Naive B cell (primary cell): ENCODE results near the gene RNF208. TPM values are rescaled to one million over a fixed set of nuclear protein-coding genes. Genes with fewer than 3 reads are reported as not detected.

Experiments used
- ATAC-seq, 2 donors: fragments of 150-1000 bp; cut with Tn5 transposase; 2 replicates each; pipeline ENCODE4 v1.10.0; 2021; ENCODE audit warnings: low read depth in 2 of 2, mild to moderate bottlenecking in 2 of 2, moderate library complexity in 2 of 2
- DNase-seq: peaks from one replicate; pipeline ENCODE4 v3.0.0; 2022
- H3K27ac Mint-ChIP-seq, 6 donors: one replicate each; pipeline ENCODE4 v1.8.0; 2020 to 2022; ENCODE audit warnings: mild to moderate bottlenecking in 6 of 6, mixed read lengths in 6 of 6, moderate library complexity in 5 of 6, inconsistent platforms in 2 of 6
- H3K27me3 Mint-ChIP-seq, 3 donors: one replicate each; pipeline ENCODE4 v1.8.0; 2021 to 2022; ENCODE audit warnings: mixed read lengths in 3 of 3, mild to moderate bottlenecking in 1 of 3
- H3K36me3 Mint-ChIP-seq, 2 donors: one replicate each; pipeline ENCODE4 v1.8.0; 2020 to 2022; ENCODE audit warnings: mixed read lengths in 2 of 2, inconsistent platforms in 1 of 2, mild to moderate bottlenecking in 1 of 2
- H3K4me1 Mint-ChIP-seq, 3 donors: one replicate each; pipeline ENCODE4 v1.8.0; 2020 to 2022; ENCODE audit warnings: mixed read lengths in 3 of 3, inconsistent platforms in 1 of 3, mild to moderate bottlenecking in 1 of 3, moderate library complexity in 1 of 3
- H3K4me3 Mint-ChIP-seq, 8 donors: one replicate each; pipeline ENCODE4 v1.8.0; 2020 to 2022; ENCODE audit warnings: mild to moderate bottlenecking in 8 of 8, mixed read lengths in 8 of 8, moderate library complexity in 8 of 8, inconsistent platforms in 2 of 8
- H3K9me3 Mint-ChIP-seq, 7 donors: one replicate each; pipeline ENCODE4 v1.8.0; 2020 to 2022; ENCODE audit warnings: mixed read lengths in 7 of 7, mild to moderate bottlenecking in 5 of 7, inconsistent platforms in 2 of 7, moderate library complexity in 1 of 7
- polyA plus RNA-seq, 6 donors: library from polyadenylated mRNA; unstranded; fragments of 300-500 nt; fragmentation: Illumina TruSeq; gene quantifications; one replicate each; pipeline ENCODE4 v1.2.3, GENCODE V29; 2021; ENCODE audit warnings: low read depth in 6 of 6

Gene RNF208
- polyA plus RNA-seq, 6 donors from 2014 or later: 0.30 TPM; not detected in 5

DNA sequence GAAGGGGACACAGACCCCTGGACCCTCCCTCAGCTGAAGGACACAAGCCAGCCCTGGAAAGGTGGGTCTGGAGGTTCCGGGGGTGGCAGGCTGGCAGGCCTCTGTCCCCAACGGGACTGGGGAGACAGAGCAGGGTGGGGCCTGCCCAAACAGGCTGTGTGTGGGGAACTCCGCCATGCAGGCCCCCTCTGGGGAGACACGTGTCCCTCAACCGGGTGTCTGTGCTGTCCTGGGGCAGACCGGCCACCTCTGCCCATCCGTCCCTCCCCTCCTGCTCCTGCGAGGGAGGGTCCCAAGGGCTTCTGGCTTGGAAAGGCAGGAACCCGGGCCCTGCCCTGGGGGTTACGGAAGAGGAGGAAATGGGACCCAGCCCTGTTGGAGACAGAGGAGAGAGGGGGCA lies 10.1 kb upstream of the RNF208 start:
- no peak for ATAC-seq
- peaks cover 0 to 2% (median 0%) of the 10 kb centered on the region in 7 donors for H3K9me3 Mint-ChIP-seq
- no peak overlapping the region for H3K27ac Mint-ChIP-seq
- DNase-seq: no peak
- peaks cover 14 to 19% (median 14%) of the 10 kb centered on the region in 3 donors for H3K4me1 Mint-ChIP-seq
- H3K36me3 Mint-ChIP-seq: no peaks in the 10 kb centered on the region
- no peak overlapping the region for H3K4me3 Mint-ChIP-seq
- peaks cover 0 to 23% (median 8%) of the 10 kb centered on the region in 3 donors for H3K27me3 Mint-ChIP-seq

DNA sequence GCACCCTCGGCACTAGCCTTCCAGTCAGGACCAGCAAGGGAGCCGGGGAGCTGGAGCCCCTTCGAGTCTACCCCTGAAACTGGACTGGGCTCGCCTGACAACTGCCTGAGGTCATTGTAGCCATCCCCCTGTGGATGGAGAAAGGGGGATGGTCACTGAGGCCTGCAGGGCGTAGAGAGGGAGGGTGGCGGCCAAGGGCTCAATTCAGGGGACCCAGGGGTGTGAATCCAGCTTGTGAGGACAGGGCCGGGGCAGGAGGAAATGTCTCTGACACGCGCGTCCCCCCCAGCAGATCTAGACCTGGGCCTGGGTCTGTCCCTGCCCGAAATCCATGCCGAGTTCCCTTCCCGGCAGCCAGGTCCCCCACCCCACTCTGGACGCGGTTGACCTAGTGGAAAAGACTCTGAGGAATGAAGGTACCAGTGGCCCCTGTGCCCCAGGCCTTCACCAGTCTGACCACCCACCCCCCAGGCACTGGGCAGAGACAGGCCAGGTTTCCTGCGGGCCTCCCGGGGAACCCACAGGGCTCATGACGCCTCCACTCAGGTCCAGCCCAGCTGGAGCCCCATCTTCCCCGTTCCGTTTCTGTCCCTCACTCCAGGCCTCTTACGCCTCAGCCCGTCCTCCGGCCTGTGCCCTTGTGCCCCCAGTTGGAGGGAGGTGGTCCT lies 9.5 kb upstream of the RNF208 start:
- ATAC-seq (no peak), DNase-seq (no peak)
- H3K27me3 Mint-ChIP-seq: peaks cover 0 to 23% (median 8%) of the 10 kb centered on the region in 3 donors
- no peak overlapping the region for H3K4me3 Mint-ChIP-seq
- no peaks in the 10 kb centered on the region for H3K36me3 Mint-ChIP-seq
- peak overlapping the region in 1 of 6 donors; percentile 81 for H3K27ac Mint-ChIP-seq
- peaks cover 14 to 19% (median 14%) of the 10 kb centered on the region in 3 donors for H3K4me1 Mint-ChIP-seq
- H3K9me3 Mint-ChIP-seq: peaks cover 0 to 2% (median 0%) of the 10 kb centered on the region in 7 donors

DNA sequence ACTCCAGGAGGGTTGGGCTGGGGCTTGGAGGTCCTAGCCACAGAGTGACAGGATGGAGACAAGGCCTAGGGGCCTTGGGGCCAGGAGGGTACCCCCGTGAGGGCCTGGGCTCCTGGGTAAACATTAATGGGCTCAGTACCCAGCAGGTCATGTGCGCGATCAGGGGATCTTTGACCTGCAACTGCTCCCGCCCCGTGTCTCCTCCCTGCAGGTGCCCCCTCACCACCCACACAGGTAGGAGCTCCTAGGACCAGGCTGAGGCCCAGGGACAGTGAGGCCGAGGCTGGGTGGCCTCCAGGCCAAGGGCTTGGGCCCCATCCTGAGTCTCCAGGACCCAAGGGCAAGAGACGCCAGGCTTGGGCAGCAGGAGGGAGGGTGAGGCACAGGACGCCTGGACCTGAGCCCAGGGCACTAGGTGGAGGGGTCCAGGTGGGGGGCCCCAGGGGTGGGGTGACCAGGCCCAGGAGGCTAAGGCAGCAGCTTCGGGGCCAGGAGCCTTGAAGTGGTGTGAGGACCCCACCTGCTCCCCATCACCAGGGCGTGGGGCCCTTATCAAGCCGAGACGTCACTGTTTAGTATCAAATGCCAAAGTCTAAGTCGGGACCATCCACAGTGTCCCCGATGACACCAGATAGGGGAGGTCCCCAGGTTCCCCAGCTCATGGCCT lies 8.8 kb upstream of the RNF208 start, which contains the start of gene SLC34A3:
TSS of gene SLC34A3 (plus strand) at position 197 of the 667 bp plus-strand sequence. CDS start 802 bp downstream, outside the sequence.
- Mint-ChIP-seq H3K9me3 (peaks cover 0 to 2% (median 0%) of the 10 kb centered on the region in 7 donors), H3K36me3 (no peaks in the 10 kb centered on the region), H3K27ac (peak within 1 kb of the TSS in 1 of 6 donors; percentile 81), H3K4me3 (no peak within 1 kb of the TSS), H3K27me3 (peaks cover 0 to 23% (median 8%) of the 10 kb centered on the region in 3 donors), H3K4me1 (peaks cover 14 to 19% (median 14%) of the 10 kb centered on the region in 3 donors)
- ATAC-seq (no peak), DNase-seq (no peak)

DNA sequence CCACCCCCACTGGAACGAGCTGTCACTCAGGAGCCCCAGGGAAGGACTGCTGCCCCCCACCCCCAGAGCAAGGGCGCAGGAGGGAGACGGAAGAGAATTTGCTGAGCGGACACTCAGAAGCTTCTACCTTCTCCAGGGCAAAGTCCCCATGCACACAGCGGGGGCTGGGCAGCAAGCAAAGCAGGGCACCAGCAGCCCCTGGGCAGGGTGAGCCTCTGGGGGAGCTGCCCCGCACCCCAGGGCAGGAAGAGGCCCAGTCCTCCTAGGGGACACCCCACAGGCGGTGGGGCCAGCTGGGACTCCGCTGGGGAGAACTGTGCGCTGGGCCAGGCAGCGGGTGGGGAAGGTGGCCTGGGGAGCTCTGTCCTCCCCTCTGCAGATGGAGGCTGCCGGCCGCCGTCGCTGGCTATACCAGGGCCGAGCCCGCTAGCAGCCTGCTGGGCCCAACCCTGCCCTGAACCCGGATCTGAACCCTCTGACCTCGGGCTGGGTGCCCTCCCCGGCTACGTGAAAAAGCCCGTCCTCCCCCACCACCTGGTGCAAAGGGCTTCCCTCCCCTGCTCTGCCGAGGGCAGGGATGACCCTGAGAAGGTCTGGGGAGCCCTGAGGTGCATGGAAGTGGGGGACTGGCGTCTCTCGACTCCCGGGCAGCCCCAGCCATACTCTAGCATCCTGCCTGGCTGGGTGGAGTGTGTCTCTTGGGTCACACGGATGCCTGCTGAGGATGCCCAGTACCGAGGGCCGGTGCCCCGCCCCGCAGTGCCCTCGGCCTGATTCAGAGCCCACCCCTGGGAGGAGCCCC lies 8.1 kb upstream of the RNF208 start:
- no peak overlapping the region for H3K27ac Mint-ChIP-seq
- no peak overlapping the region for H3K4me3 Mint-ChIP-seq
- no peaks in the 10 kb centered on the region for H3K36me3 Mint-ChIP-seq
- H3K27me3 Mint-ChIP-seq: peaks cover 0 to 21% (median 8%) of the 10 kb centered on the region in 3 donors
- H3K9me3 Mint-ChIP-seq: peaks cover 0 to 2% (median 0%) of the 10 kb centered on the region in 7 donors
- DNase-seq (no peak), ATAC-seq (no peak)
- peaks cover 10 to 14% (median 10%) of the 10 kb centered on the region in 3 donors for H3K4me1 Mint-ChIP-seq

DNA sequence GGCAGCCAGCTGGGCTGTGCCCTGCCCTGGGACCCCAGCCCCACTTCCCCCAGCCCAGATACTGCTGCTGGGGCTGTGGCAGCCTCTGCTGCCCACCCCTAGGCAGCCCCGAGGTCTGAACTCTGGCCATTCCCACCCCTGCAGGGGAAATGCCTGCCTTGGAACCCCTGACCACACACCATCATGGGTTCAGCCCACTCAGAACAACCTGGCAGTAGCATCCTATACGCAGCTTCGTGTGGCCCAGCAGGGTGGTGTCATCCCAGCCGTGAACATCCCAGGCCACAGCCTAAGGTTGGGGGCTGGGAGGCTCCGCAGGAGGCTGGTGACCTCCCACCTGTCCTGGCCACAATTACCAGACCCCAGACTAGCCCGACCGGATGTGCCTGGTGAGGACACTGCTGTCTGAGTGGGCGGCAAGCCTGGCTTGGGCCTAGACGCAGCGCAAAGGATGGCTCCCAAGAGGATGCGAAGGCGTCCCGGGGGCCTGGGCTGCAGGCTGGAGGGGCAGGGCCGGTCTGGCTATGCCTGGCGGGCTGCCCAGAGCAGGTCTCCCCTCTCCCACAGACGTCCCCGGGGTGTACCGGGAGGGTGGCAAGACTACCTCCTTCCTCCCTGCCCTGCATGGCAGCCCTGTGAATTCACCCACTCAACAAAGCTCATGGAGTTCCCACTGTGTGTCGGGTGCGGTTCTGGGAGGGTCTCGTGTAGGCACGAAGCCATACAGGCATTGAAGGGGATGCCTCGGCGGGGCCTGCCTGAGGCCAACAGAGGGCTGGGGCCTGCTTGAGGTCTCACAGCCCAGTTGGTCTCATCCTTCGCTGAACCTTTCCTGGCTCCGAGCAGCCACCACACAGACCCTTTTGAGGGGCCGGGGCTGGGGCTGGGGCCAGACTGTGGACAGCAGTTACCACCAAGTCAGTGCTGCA lies 7.2 kb upstream of the RNF208 start:
- no peak overlapping the region for H3K27ac Mint-ChIP-seq
- DNase-seq (no peak), ATAC-seq (no peak)
- H3K36me3 Mint-ChIP-seq: no peaks in the 10 kb centered on the region
- H3K9me3 Mint-ChIP-seq: peaks cover 0 to 2% (median 0%) of the 10 kb centered on the region in 7 donors
- no peak overlapping the region for H3K4me3 Mint-ChIP-seq
- peaks cover 3 to 7% (median 5%) of the 10 kb centered on the region in 3 donors for H3K4me1 Mint-ChIP-seq
- H3K27me3 Mint-ChIP-seq: peaks cover 0 to 15% (median 8%) of the 10 kb centered on the region in 3 donors

DNA sequence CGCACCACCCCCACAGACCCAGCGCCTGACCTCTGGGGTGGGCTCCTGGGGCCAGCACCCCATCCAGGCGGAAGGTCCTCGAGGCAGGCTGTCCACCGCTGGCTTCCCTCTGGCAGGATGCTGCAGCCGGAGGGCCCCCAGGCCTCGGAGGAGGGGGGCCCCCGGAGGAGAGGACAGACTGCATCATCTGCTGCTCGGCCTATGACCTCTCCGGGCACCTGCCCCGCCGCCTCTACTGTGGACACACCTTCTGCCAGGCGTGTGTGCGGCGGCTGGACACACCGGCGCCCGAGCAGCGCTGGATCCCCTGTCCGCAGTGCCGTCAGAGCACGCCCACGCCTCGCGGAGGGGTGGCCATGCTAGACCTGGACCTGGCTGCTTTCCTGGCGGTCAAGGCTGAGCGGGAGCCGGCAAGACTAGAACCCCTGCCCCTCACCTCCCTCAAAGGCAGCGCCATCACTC lies 6.5 kb upstream of the RNF208 start:
- H3K36me3 Mint-ChIP-seq: no peaks in the 10 kb centered on the region
- H3K27ac Mint-ChIP-seq: no peak overlapping the region
- peaks cover 0 to 2% (median 0%) of the 10 kb centered on the region in 7 donors for H3K9me3 Mint-ChIP-seq
- ATAC-seq: no peak
- H3K27me3 Mint-ChIP-seq: peaks cover 0 to 15% (median 8%) of the 10 kb centered on the region in 3 donors
- H3K4me1 Mint-ChIP-seq: peaks cover 5 to 7% (median 6%) of the 10 kb centered on the region in 3 donors
- H3K4me3 Mint-ChIP-seq: no peak overlapping the region
- no peak for DNase-seq

DNA sequence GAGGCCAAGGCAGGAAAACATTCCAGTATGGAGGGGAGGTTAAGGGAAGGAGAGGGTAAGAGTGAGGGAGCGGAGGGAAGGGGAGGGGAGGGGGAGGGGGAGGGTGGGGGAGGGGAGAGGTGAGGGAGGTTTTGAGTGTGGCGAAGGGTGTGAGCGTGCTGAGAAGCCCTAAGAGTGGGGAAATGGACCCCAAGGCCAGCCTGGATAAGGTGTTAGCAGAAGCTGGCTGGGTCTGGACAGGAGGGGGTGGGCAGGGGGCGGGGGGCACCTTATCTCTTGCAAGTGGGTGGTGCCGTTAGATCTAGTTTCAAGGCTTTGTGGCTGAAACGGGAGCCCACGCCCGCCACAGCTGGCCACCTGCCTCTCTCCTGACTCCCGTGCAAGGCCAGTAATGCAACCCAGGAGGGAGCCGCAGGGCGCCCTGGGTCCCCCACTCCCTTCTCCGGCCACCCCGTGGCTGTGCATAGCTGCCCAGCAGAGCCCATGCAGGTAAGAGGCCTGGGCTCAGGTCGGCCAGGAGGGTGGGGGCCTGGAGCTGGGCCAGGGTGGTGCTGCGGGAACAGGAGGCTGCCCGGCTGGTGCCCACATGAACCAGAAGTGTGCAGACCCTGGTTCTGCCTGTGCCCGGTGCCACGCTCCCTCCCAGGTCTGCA lies 5.9 kb upstream of the RNF208 start:
- peak overlapping the region in 4 of 6 donors; percentile 60 to 97 (median 78) for H3K27ac Mint-ChIP-seq
- H3K4me1 Mint-ChIP-seq: peaks cover 6 to 9% (median 7%) of the 10 kb centered on the region in 3 donors
- no peaks in the 10 kb centered on the region for H3K36me3 Mint-ChIP-seq
- DNase-seq (no peak), ATAC-seq (no peak)
- peak overlapping the region in 1 of 8 donors; percentile 12 for H3K4me3 Mint-ChIP-seq
- H3K9me3 Mint-ChIP-seq: peaks cover 0 to 2% (median 0%) of the 10 kb centered on the region in 7 donors
- peaks cover 0 to 15% (median 8%) of the 10 kb centered on the region in 3 donors for H3K27me3 Mint-ChIP-seq

DNA sequence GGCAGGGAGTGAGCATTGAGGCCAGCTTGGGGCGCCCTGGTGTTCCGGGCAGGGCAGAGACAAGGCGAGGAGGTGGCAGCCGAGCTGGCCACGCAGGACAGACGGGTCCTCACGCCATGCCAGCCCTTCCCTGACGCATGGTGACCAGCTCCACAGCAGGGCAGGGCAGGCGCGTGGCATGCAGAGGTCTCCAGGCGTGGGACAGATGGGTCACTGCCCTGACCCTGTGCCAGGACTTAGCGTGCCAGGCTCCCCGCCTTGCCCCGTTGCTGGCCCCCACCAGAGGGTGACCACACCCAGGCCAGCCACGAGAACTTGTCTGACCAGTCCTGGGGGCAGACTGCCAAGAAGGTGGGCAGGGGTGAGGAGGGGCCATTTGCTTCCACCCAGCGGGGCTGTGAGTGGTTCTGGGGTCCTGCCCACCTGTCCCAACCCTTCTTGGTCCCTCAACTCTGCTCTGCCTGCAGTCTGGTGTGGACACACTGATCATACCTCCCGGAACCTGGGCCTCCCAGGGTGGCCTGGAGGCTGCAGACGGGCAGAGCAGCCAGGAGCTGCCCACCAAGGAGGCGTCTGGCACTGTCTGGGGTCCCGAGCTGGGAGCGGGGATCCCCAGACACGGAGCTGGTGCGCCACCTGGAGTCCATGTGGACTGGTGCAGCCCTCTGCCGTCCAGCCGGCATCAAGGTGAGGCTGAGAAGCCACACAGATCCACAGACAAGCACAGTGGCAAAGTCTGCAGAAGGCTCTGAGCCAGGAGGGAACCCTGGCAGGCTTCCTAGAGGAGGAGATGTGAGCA lies 5.2 kb upstream of the RNF208 start, which contains the start of gene RNF224:
TSS of gene RNF224 (plus strand) at position 449 of the 799 bp plus-strand sequence. CDS start 834 bp downstream, outside the sequence.
- peak within 1 kb of the TSS in 1 of 8 donors; percentile 12 for H3K4me3 Mint-ChIP-seq
- peaks cover 0 to 2% (median 0%) of the 10 kb centered on the region in 7 donors for H3K9me3 Mint-ChIP-seq
- DNase-seq (peak; percentile 78), ATAC-seq (peak; percentile 42 to 43)
- no peaks in the 10 kb centered on the region for H3K36me3 Mint-ChIP-seq
- peak within 1 kb of the TSS; percentile 42 to 97 (median 69) for H3K27ac Mint-ChIP-seq
- H3K4me1 Mint-ChIP-seq: peaks cover 6 to 12% (median 11%) of the 10 kb centered on the region in 3 donors
- H3K27me3 Mint-ChIP-seq: peaks cover 0 to 15% (median 8%) of the 10 kb centered on the region in 3 donors

DNA sequence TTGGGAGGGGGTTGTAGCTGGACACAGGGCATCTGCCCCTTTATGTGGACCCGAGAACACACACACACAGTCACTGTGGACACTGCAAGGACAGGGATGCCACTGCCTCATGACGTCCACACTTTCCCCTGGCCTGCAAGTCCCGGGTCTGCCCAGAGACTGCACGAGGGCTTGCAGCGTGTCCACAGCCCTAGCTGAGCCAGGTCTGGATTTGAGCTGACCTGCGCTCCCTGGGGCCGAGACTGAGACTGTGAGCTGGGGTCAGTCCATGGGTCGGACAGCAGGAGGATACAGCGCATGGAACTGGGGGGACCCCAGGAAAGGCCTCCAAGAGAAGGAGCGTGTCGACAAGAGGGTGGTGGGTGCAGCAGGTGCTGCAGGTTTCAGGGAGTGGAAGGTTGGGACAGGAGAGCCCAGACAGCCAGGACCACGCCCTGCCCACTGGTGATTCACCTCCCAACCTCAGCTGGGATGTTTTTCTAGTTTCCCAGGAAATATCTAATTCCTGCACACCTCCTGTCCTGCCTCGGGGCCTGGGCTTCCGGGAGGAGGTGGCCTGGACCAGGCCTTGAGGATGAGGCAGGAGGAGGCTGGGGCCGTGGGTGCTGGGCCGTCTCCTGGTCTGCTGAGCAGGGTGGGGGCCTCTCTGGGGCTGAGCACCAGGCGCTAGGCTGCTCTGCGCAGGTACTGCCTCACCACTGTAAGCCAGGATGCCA lies 4.5 kb upstream of the RNF208 start:
- peaks cover 0 to 15% (median 8%) of the 10 kb centered on the region in 3 donors for H3K27me3 Mint-ChIP-seq
- DNase-seq (no peak), ATAC-seq (no peak)
- H3K4me3 Mint-ChIP-seq: no peak overlapping the region
- no peaks in the 10 kb centered on the region for H3K36me3 Mint-ChIP-seq
- peaks cover 6 to 12% (median 11%) of the 10 kb centered on the region in 3 donors for H3K4me1 Mint-ChIP-seq
- peak overlapping the region in 3 of 6 donors; percentile 42 to 79 (median 67) for H3K27ac Mint-ChIP-seq
- H3K9me3 Mint-ChIP-seq: peaks cover 0 to 2% (median 0%) of the 10 kb centered on the region in 7 donors

DNA sequence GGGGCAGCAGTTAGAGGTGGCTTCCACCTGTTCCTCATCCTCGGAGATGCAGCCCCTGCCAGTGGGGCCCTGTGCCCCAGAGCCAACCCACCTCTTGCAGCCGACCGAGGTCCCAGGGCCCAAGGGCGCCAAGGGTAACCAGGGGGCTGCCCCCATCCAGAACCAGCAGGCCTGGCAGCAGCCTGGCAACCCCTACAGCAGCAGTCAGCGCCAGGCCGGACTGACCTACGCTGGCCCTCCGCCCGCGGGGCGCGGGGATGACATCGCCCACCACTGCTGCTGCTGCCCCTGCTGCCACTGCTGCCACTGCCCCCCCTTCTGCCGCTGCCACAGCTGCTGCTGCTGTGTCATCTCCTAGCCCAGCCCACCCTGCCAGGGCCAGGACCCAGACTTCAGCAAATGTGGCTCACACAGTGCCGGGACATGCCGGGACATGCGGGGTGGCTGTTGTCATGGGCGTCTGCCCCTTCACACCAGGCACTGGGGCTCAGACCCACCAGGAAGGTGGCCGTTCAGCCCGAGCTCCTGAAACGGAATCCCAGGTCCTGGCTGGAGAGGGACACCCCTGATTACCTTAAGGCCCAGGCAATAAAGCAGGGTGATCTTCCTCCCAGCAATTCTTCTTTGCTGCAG lies 3.8 kb upstream of the RNF208 start:
- Mint-ChIP-seq H3K4me1 (peaks cover 6 to 12% (median 11%) of the 10 kb centered on the region in 3 donors), H3K9me3 (peaks cover 0 to 2% (median 0%) of the 10 kb centered on the region in 7 donors), H3K27ac (peak overlapping the region in 2 of 6 donors; percentile 67 to 79), H3K27me3 (peaks cover 0 to 15% (median 8%) of the 10 kb centered on the region in 3 donors), H3K4me3 (no peak overlapping the region), H3K36me3 (no peaks in the 10 kb centered on the region)
- no peak for DNase-seq
- no peak for ATAC-seq
